Kidney (tissue), 14 donors: Measurements from ENCODE around the gene CNNM2. TPM values are rescaled to one million over a fixed set of nuclear protein-coding genes. Genes with fewer than 3 reads are reported as not detected.
"Not testable (repeated sequence)": the region's sequence is repeated elsewhere in the genome, so short reads cannot be mapped to it uniquely, and the experiment has no call there.

Source experiments
- DNase-seq, 5 donors: peaks; one replicate each; pipeline ENCODE4 v3.0.0-alpha.2; 2013 to 2020
- FAIRE-seq: peaks from 2 replicates; lab custom pipeline; 2012; peaks lifted over from hg19 to GRCh38; lab: Jason Lieb, UNC
- H3K27ac ChIP-seq, 2 donors: one replicate each; pipeline ENCODE4 v1.7.0; 2013; ENCODE audit warnings: low read depth in 2 of 2, low read length in 2 of 2, inconsistent platforms in 1 of 2
- H3K27me3 ChIP-seq: one replicate; pipeline ENCODE4 v1.7.1; 2013; ENCODE audit warnings: low read length, inconsistent platforms; ENCODE audit not compliant: control insufficient read depth, insufficient read depth
- H3K36me3 ChIP-seq, 3 donors: one replicate each; pipeline versions ENCODE4 v1.7.0 to v1.7.1; 2013; ENCODE audit warnings: low read length in 3 of 3, control low read depth in 1 of 3, inconsistent platforms in 1 of 3; ENCODE audit not compliant: insufficient read depth in 3 of 3, control insufficient read depth in 2 of 3
- H3K4me1 ChIP-seq, 3 donors: one replicate each; pipeline versions ENCODE4 v1.7.0 to v1.7.1; 2013; ENCODE audit warnings: low read length in 3 of 3, inconsistent platforms in 1 of 3, low read depth in 1 of 3; ENCODE audit not compliant: control insufficient read depth in 2 of 3, insufficient read depth in 2 of 3
- H3K4me3 ChIP-seq, 3 donors: one replicate each; pipeline versions ENCODE4 v1.7.0 to v1.8.1; 2013; ENCODE audit warnings: low read length in 3 of 3, control low read depth in 1 of 3, inconsistent platforms in 1 of 3
- H3K9ac ChIP-seq, 3 donors: one replicate each; pipeline versions ENCODE4 v1.7.0 to v1.7.1; 2013; ENCODE audit warnings: low read length in 3 of 3, control low read depth in 1 of 3, inconsistent platforms in 1 of 3
- H3K9me3 ChIP-seq, 3 donors: one replicate each; pipeline versions ENCODE4 v1.7.0 to v1.7.1; 2013; ENCODE audit warnings: low read length in 3 of 3, control low read depth in 1 of 3, inconsistent platforms in 1 of 3; ENCODE audit not compliant: control insufficient read depth in 2 of 3, insufficient read depth in 1 of 3
- CTCF ChIP-seq: IDR thresholded peaks from 3 replicates; pipeline ENCODE4 v1.5.1; 2012; ENCODE audit warnings: mild to moderate bottlenecking, moderate library complexity, borderline replicate concordance; ENCODE audit not compliant: insufficient read depth; ENCODE audit errors: extremely low read depth
- intact Hi-C: fragments of 100-400 bp; cut with DNase I; formaldehyde crosslinking; loops from one replicate; pipeline ENCODE4 v1.11.1; 2022
- polyA plus RNA-seq: library from polyadenylated mRNA; stranded (reverse); fragments of 350-450 nt; fragmentation: Illumina TruSeq; extraction: RNeasy Lipid Tissue Mini Kit (QIAGEN cat#74804); gene quantifications from one replicate; pipeline ENCODE4 v1.2.3, GENCODE V29; 2014; ENCODE audit warnings: low read depth, low replicate concordance; ENCODE audit not compliant: insufficient read depth
- total RNA-seq: library from RNA; stranded (reverse); fragmentation: NEBNext Ultra II Directional; extraction: Animal tissue kit (Norgen Biotek cat#: 25700); gene quantifications from one replicate; pipeline ENCODE4 v1.2.1, GENCODE V29; 2021
- donor health status: control.
- donor health status: control.
- donor health status: control.
- donor health status: control.
- donor health status: control.
- donor health status: DM: yes; HTN: yes; CAD: no.
- donor health status: Normal renal cell carcinoma (clear cell type).

Gene CNNM2
- total and polyA plus RNA-seq, 2 donors from 2014 or later, result 10.9 to 11.8 TPM

- H3K27me3 ChIP-seq, result no peaks in the 10 kb centered on the region
- H3K9ac ChIP-seq, result no peak overlapping the region
- DNase-seq (no peak), FAIRE-seq (no peak)
- intact Hi-C loops, result no loop called here
- no peak overlapping the region for H3K4me3 ChIP-seq
- TF ChIP-seq CTCF, result no peak
- H3K36me3 ChIP-seq, result peaks cover 0 to 3% (median 0%) of the 10 kb centered on the region in 3 donors
- H3K9me3 ChIP-seq, result no peaks in the 10 kb centered on the region
- no peak overlapping the region for H3K27ac ChIP-seq
- no peaks in the 10 kb centered on the region for H3K4me1 ChIP-seq
Measured at GRCh38 chr10:102926842-102927241, 8.7 kb downstream of the CNNM2 start.

GRCh38 chr10:102927311-102928010 is 9.4 kb downstream of the CNNM2 start:
- Histone ChIP-seq H3K27me3 (no peaks in the 10 kb centered on the region), H3K4me3 (no peak overlapping the region), H3K4me1 (no peaks in the 10 kb centered on the region), H3K27ac (no peak overlapping the region), H3K9ac (no peak overlapping the region), H3K36me3 (peaks cover 0 to 3% (median 0%) of the 10 kb centered on the region in 3 donors), H3K9me3 (no peaks in the 10 kb centered on the region)
- TF ChIP-seq CTCF, result no peak
- FAIRE-seq (no peak), DNase-seq (no peak)
- intact Hi-C loops, result no loop called here

GRCh38 chr10:102928442-102928841 is 10.3 kb downstream of the CNNM2 start:
- FAIRE-seq, H3K9ac ChIP-seq, H3K9me3 ChIP-seq, H3K27me3 ChIP-seq, H3K4me1 ChIP-seq, H3K4me3 ChIP-seq, intact Hi-C loops, H3K27ac ChIP-seq, H3K36me3 ChIP-seq, DNase-seq: not testable (repeated sequence)

- Histone ChIP-seq H3K4me1 (no peaks in the 10 kb centered on the region), H3K27ac (no peak overlapping the region), H3K36me3 (peaks cover 0 to 3% (median 0%) of the 10 kb centered on the region in 3 donors), H3K4me3 (no peak overlapping the region), H3K9ac (no peak overlapping the region), H3K9me3 (no peaks in the 10 kb centered on the region), H3K27me3 (no peaks in the 10 kb centered on the region)
- TF ChIP-seq CTCF, result no peak
- DNase-seq, result no peak
- intact Hi-C loops, result no loop called here
- FAIRE-seq, result no peak
Measured at GRCh38 chr10:102930720-102931119, 12.6 kb downstream of the CNNM2 start.
